Measurements from ENCODE around the gene TARS2.

Gene TARS2

DNA sequence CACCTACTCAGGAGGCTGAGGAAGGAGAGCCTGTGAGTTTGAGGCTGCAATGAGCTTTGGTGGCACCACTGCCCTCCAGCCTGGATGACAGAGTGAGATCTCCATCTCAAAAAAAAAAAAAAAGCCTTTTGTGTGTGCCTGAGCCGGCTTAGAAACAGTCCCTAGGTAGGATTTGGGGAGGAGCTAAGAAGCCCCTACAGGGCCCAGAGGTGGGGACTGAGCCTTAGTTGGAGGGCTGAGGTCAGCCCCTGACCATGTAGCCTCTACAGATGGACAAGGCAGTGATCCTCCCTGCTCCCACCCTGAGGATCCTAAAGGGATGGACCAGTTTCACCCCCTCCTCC lies 64.5 kb downstream of the TARS2 start:
- DNase-seq (ENCODE audit: low read depth): no peak
- H3K4me3 ChIP-seq (ENCODE audit: low read length): no peak overlapping the region
- TF ChIP-seq CTCF (IDR thresholded peaks at IDR 0.05; ENCODE audit: insufficient read depth, low read depth, low read length, missing control alignments): no peak

GRCh38 chr1:150552128-150552910 lies 65.1 kb downstream of the TARS2 start:
- no peak for TF ChIP-seq CTCF (IDR thresholded peaks at IDR 0.05; ENCODE audit: insufficient read depth, low read depth, low read length, missing control alignments)
- DNase-seq (ENCODE audit: low read depth): peak; percentile 92
- H3K4me3 ChIP-seq (ENCODE audit: low read length): no peak overlapping the region

DNA sequence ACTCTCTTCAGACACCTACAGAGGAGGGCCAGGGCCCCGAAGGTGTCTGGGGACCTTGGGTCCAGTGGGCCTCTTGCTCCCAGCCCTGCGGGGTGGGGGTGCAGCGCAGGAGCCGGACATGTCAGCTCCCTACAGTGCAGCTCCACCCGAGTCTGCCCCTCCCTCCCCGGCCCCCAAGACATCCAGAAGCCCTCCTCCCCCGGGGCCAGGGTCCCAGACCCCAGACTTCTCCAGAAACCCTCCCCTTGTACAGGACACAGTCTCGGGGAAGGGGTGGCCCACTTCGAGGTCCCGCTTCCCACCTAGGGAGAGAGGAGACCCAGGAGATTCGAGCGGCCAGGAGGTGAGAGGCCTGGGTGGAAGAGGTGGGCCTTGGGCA lies 65.7 kb downstream of the TARS2 start:
- H3K4me3 ChIP-seq (ENCODE audit: low read length): no peak overlapping the region
- TF ChIP-seq CTCF (IDR thresholded peaks at IDR 0.05; ENCODE audit: insufficient read depth, low read depth, low read length, missing control alignments): no peak
- DNase-seq (ENCODE audit: low read depth): no peak

DNA sequence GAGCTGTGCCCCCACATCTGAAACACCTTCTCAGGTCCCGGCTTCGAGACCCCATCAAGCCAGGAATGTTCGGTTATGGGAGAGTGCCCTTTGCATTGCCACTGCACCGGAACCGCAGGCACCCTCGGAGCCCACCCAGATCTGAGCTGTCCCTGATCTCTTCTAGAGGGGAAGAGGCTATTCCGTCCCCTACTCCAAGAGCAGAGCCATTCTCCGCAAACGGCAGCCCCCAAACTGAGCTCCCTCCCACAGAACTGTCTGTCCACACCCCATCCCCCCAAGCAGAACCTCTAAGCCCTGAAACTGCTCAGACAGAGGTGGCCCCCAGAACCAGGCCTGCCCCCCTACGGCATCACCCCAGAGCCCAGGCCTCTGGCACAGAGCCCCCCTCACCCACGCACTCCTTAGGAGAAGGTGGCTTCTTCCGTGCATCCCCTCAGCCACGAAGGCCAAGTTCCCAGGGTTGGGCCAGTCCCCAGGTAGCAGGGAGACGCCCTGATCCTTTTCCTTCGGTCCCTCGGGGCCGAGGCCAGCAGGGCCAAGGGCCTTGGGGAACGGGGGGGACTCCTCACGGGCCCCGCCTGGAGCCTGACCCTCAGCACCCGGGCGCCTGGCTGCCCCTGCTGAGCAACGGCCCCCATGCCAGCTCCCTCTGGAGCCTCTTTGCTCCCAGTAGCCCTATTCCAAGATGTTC lies 66.3 kb downstream of the TARS2 start:
- no peak overlapping the region for H3K4me3 ChIP-seq (ENCODE audit: low read length)
- no peak for TF ChIP-seq CTCF (IDR thresholded peaks at IDR 0.05; ENCODE audit: insufficient read depth, low read depth, low read length, missing control alignments)
- DNase-seq (ENCODE audit: low read depth): no peak

- no peak overlapping the region for H3K4me3 ChIP-seq (ENCODE audit: low read length)
- no peak for TF ChIP-seq CTCF (IDR thresholded peaks at IDR 0.05; ENCODE audit: insufficient read depth, low read depth, low read length, missing control alignments)
- no peak for DNase-seq (ENCODE audit: low read depth)
Observed at GRCh38 chr1:150554086-150554452, 66.8 kb downstream of the TARS2 start.

DNA sequence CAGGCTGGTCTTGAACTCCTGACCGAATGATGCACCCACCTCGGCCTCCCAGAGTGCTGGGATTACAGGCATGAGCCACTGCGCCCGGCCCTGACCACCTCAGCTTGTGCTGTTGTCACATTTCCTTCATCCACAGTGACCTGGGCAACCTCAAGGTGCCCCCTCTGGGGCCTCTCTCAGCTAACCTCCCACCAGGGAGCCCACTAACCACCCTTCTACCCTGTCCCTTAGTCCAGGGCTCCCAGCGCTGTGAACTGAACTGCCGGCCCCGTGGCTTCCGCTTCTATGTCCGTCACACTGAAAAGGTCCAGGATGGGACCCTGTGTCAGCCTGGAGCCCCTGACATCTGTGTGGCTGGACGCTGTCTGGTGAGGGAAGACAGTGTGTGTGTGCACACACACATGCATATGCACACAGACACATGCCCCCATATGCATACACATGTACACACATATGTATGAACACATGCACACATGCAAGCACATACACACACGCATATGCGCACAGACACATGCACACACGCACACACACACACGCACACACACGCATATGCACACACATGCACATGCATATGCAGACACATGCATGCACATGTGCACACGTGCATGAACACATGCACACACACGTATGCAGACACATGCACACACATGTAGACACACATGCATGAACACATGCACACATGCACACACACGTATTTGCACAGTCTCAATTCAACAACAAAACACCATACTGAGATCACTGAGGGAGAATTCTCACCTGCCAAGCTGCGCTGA lies 68.2 kb downstream of the TARS2 start:
- no peak overlapping the region for H3K4me3 ChIP-seq (ENCODE audit: low read length)
- DNase-seq (ENCODE audit: low read depth): no peak
- no peak for TF ChIP-seq CTCF (IDR thresholded peaks at IDR 0.05; ENCODE audit: insufficient read depth, low read depth, low read length, missing control alignments)
